GM18873 (cell line): ENCODE measurements around the gene STX11.
"Not testable (repeated sequence)": the region's sequence is repeated elsewhere in the genome, so short reads cannot be mapped to it uniquely, and the experiment has no call there.

Experiments
- ATAC-seq: cut with Tn5 transposase; IDR thresholded peaks from one replicate; pipeline ENCODE4 v1.9.1; 2021; ENCODE audit warnings: mild to moderate bottlenecking, moderate library complexity, moderate number of reproducible peaks; ENCODE audit not compliant: unreplicated experiment, low FRiP score

The STX11 gene

GRCh38 chr6:144170044-144170443 lies 19.7 kb downstream of the STX11 start:
- no peak for ATAC-seq

GRCh38 chr6:144171406-144171805 lies 21.1 kb downstream of the STX11 start:
- no peak for ATAC-seq

DNA sequence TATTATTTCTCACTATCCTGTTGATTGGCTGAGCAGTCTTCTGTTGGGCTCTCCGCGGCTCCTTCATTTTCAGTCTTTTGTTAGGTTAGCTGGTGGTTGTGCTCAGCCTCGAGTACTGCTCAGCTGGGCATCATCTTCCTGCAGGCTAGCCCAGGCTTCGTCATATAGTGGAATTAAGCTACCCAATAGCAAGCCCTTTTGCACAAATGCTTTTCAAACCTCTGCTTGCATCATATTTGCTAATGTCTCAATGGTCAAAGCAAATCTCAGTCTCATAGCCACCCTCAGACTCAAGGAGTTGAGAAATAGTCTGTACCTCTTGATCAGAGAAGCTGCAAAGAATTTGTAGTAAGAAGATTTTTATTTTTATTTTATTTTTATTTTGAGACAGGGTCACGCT lies 23.7 kb downstream of the STX11 start:
- ATAC-seq: no peak

GRCh38 chr6:144176043-144176442 lies 25.7 kb downstream of the STX11 start:
- ATAC-seq: no peak

DNA sequence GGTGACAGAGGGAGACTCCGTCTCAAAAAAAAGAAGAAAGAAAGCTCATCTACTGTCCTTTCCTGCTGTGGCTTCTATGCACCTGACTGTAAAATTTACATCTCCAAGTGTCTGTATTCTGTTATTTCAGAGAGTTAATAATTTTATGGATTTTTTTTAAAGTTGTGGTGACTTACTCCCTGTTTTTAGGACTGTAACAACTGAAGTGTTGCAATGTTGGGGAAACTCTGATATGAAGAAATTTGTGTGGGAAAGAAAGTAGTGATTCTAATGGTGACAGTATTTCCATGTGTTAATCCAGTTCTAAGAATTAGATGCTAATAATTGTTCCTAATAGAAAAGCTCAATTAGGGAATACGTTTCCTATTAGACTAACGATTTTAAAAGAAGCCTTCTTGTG lies 27.4 kb downstream of the STX11 start:
- ATAC-seq: no peak

DNA sequence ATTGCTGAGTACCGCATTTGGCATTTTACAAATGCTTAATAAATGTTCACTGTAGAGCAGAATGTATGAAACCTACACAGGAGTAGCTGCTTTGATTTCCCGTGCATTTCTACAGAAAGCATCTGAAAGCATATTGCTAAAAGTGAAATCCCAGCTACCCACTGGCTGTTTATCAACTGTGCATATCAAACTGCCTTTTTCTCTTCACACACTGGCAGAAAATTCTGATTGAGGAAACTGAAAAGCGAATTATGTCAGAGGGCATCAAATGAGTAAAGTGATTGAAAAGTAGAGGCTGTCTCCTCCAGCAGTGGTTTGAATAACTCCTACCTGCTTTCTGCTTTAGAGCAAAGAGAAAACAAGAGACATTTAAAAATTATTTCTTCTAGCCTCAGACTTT lies 28.0 kb downstream of the STX11 start:
- no peak for ATAC-seq

DNA sequence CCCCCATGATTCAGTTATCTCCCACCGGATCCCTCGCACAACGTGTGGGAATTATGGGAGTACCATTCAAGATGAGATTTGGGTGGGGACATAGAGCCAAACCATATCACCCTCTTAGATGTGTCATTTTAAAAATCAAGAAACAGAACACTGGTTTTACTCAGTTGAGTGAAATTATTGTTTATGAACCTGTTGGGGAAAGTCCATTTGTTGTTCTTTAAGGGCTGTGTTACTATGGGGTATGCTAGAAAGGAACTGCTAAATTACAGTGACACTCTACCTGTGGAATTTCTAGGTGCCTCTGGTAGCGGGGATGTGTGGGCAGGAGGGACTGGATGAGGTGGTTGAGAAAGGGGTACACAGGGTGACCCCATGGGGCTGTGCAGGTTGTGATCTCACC lies 28.9 kb downstream of the STX11 start:
- ATAC-seq: no peak

DNA sequence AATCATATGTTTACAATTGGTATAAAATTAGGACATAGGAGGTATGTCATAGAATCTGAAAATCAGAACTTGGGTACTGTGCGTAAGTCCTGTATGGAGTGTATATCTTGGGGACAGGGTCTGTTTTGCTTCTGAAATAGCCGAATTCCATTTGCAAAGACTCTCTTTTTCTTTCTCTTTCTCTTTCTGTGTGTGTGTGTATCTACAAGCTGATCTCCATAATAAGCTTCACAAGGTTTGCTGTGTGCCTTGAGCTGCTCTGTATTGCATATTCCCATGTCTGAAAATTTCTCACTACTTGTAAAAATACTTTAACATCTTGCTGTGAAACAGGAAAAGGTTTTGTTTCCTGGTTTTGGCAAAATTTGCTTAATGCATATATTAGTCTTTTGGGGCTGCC lies 29.5 kb downstream of the STX11 start:
- ATAC-seq: no peak

DNA sequence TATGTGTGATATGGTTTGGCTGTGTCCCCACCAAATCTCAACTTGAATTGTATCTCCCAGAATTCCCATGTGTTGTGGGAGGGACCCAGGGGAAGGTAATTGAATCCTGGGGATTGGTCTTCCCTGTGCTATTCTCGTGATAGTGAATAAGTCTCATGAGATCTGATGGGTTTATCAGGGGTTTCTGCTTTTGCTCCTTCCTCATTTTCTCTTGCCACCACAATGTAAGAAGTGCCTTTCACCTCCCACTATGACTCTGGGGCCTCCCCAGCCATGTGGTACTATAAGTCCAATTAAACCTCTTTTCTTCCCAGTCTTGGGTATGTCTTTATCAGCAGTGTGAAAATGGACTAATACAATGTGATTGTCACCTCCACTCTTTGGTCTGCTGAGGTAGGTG lies 30.0 kb downstream of the STX11 start:
- ATAC-seq: not testable (repeated sequence)

GRCh38 chr6:144181639-144182038 lies 31.3 kb downstream of the STX11 start:
- ATAC-seq: no peak

DNA sequence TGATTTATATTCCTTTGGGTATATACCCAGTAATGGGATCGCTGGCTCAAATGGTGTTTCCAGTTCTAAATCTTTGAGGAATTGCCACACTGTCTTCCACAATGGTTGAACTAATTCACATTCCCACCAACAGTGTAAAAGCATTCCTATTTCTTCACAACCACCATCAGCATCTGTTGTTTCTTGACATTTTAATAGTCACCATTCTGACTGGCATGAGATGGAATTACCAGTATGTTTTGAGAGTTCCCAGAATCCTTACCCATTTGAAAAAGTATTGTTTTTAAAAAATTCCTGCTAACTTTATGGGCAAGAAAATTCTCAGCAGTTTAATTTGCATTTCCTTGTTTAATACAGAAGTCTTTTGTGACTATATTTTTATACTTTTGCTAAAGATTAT lies 33.9 kb downstream of the STX11 start:
- ATAC-seq: not testable (repeated sequence)

DNA sequence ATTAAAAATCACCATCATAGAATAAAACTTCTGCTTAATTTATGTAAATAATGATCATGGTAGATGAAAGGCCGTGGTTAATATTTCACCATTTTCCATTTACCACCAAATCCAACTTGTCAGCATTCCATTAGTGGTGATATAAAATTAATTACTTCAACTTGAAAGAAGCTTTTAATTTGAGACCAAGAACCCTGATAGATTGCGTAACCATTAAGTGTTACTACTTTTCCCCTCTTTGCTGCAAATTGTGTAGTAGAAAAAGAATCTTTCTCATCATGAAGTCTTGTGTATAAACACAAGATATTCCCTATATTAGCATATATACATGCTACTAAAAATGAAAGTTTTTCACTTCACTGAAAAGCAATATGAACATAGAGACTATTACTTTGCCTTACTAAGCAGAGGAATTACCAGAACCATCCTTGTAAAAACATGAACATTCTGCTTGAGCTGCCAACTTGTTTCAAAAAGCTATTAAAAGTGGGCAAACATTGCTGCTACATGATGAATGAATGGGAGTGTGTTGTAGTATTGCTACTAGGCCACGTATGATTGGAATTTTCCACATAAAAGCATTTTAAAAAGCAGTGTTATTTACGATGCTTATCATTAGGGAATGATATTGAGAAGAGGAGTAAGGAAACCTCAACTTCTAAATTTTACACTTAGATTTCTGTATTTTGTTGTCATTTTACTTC lies 35.0 kb downstream of the STX11 start:
- no peak for ATAC-seq

DNA sequence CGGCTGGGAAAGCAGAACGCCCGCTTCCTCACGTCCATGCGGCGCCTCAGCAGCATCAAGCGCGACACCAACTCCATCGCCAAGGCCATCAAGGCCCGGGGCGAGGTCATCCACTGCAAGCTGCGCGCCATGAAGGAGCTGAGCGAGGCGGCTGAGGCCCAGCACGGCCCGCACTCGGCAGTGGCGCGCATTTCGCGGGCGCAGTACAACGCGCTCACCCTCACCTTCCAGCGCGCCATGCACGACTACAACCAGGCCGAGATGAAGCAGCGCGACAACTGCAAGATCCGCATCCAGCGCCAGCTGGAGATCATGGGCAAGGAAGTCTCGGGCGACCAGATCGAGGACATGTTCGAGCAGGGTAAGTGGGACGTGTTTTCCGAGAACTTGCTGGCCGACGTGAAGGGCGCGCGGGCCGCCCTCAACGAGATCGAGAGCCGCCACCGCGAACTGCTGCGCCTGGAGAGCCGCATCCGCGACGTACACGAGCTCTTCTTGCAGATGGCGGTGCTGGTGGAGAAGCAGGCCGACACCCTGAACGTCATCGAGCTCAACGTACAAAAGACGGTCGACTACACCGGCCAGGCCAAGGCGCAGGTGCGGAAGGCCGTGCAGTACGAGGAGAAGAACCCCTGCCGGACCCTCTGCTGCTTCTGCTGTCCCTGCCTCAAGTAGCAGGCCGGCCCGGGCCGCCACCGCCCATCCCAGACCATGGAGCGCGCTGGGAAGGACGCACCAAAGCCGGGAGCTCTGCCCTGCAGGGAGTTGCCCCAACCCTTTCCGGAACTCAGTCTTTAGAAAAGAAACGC lies 36.7 kb downstream of the STX11 start:
- no peak for ATAC-seq

- ATAC-seq: no peak
These were observed 39.0 kb downstream of the STX11 start for GRCh38 chr6:144189351-144189750.

DNA sequence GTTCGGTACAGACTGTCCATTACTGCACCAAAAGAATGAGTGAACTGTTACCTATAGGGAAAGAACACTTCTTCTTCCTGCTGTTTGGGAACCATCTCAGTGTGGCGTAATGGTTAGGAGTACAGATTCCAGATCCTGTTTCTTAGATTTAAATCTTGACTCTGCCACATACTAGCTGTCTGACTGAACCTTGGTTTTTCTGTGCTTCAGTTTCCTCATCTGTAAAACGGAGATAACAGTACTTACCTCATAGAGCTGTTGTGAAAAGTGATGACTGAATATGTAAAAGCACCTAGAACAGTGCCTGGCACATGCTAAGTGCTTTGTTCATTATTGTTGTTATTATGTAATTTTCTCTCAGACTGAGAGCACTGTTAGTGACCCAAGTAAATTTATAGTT lies 39.8 kb downstream of the STX11 start:
- ATAC-seq: no peak

DNA sequence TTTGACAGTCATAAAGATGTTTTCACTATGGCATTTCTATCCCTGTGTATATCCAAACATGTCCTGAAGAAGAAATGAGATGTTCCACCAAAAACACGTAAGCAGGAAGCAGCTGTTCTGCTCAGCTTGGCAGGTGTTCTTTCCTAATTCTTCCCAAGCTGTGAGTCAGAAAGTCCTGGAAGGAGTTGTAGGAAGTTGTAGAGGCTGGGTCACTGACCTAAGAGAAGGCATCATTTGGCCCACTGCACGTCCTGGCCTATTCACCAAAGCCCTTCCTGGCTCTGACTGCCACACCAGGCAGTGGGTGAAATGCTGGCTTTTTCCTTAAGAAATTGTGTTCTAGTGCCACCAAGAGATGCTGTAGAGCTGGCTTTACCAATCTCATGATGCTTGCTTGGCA lies 40.3 kb downstream of the STX11 start:
- ATAC-seq: no peak

GRCh38 chr6:144193181-144193580 lies 42.9 kb downstream of the STX11 start:
- no peak for ATAC-seq

GRCh38 chr6:144194293-144194810 lies 44.0 kb downstream of the STX11 start:
- ATAC-seq: no peak

- ATAC-seq: no peak
These were observed 45.5 kb downstream of the STX11 start for GRCh38 chr6:144195671-144196270.

- ATAC-seq: no peak
These were observed 47.6 kb downstream of the STX11 start for GRCh38 chr6:144197919-144198318.

DNA sequence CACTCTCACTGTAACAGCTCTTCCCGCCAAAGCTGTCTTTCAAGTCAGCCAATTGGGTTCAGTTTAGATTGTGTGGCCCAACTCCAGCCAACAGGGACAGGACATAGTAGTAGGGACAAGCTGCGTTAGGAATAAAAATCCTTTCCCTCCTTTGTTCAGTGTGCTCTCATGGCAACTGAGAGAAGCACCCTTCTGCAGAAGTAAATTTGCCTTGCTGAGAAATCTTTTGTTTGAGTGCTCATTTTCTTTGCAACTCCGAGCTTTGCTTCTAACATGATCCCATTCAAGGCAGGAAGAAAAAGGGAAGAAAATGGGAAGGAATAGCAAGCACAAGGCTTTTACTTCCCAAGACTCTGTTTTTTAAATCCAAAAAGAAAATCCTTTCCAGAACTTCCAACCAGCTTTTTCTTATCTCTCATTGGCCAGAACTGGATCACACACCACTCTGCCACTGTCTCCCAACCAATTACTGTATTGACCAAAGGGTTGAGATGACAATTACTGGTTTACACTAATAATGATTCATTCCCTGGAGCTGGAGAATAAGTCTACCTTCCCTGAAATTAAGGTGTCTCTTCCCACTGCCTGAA lies 52.7 kb downstream of the STX11 start:
- no peak for ATAC-seq
